Measurements from ENCODE around the gene KCNIP2. TPM values are rescaled to one million over a fixed set of nuclear protein-coding genes. Genes with fewer than 3 reads are reported as not detected.

The KCNIP2 gene
- total and polyA plus RNA-seq, 2 donors from 2014 or later = 0.67 to 3.4 TPM

DNA sequence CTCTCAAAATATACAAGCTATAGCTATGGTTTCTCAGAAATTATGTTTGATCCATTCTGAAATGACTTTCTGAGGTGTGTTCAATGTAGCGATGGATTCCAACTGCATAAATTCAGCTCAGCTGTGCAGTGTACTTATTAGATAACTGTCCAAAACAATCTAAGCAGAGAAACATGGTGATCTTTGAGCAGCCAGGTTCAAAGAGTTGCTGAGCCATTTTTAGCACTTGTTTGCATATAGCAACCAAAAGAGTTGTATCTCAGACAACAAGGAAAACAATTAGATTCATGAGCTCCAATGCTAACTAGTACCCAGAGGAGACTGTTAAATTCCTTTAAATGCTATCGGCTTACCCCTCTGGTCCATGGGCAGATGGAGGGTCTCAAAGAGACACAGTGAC lies 15.9 kb upstream of the KCNIP2 start:
- intact Hi-C loops (cut with DNase I) = no loop called here
- FAIRE-seq = no peak

GRCh38 chr10:101858723-101859500 lies 15.3 kb upstream of the KCNIP2 start:
- no peak for FAIRE-seq

More for the DNA sequence above, 15.9 kb upstream of the KCNIP2 start:
- no peak for DNase-seq
- Histone ChIP-seq H3K27me3 (ENCODE audit: control insufficient read depth, insufficient read depth, low read length) (no peaks in the 10 kb centered on the region), H3K27ac (ENCODE audit: low read depth in 2 of 2, low read length in 2 of 2) (no peak overlapping the region), H3K36me3 (ENCODE audit: control insufficient read depth in 2 of 3, insufficient read depth in 3 of 3, low read length in 3 of 3) (no peaks in the 10 kb centered on the region), H3K9ac (ENCODE audit: low read length in 3 of 3) (no peak overlapping the region), H3K4me1 (ENCODE audit: control insufficient read depth in 2 of 3, insufficient read depth in 2 of 3, low read depth in 1 of 3, low read length in 3 of 3) (no peaks in the 10 kb centered on the region), H3K4me3 (ENCODE audit: low read length in 3 of 3) (no peak overlapping the region), H3K9me3 (ENCODE audit: control insufficient read depth in 2 of 3, insufficient read depth in 1 of 3, low read length in 3 of 3) (peaks cover 0 to 7% (median 4%) of the 10 kb centered on the region in 3 donors)
- TF ChIP-seq CTCF (IDR thresholded peaks at IDR 0.05; ENCODE audit: borderline replicate concordance, extremely low read depth, insufficient read depth) = no peak

GRCh38 chr10:101857802-101858476 lies 14.3 kb upstream of the KCNIP2 start:
- intact Hi-C loops (cut with DNase I) = no loop called here
- TF ChIP-seq CTCF (IDR thresholded peaks at IDR 0.05; ENCODE audit: borderline replicate concordance, extremely low read depth, insufficient read depth) = no peak
- Histone ChIP-seq H3K9me3 (ENCODE audit: control insufficient read depth in 2 of 3, insufficient read depth in 1 of 3, low read length in 3 of 3) (peaks cover 0 to 7% (median 4%) of the 10 kb centered on the region in 3 donors), H3K27me3 (ENCODE audit: control insufficient read depth, insufficient read depth, low read length) (no peaks in the 10 kb centered on the region), H3K36me3 (ENCODE audit: control insufficient read depth in 2 of 3, insufficient read depth in 3 of 3, low read length in 3 of 3) (no peaks in the 10 kb centered on the region), H3K9ac (ENCODE audit: low read length in 3 of 3) (no peak overlapping the region), H3K4me3 (ENCODE audit: low read length in 3 of 3) (no peak overlapping the region), H3K4me1 (ENCODE audit: control insufficient read depth in 2 of 3, insufficient read depth in 2 of 3, low read depth in 1 of 3, low read length in 3 of 3) (no peaks in the 10 kb centered on the region), H3K27ac (ENCODE audit: low read depth in 2 of 2, low read length in 2 of 2) (no peak overlapping the region)
- DNase-seq (no peak), FAIRE-seq (no peak)

More at GRCh38 chr10:101858723-101859500, 15.3 kb upstream of the KCNIP2 start:
- intact Hi-C loops (cut with DNase I) = no loop called here
- H3K27ac ChIP-seq (ENCODE audit: low read depth in 2 of 2, low read length in 2 of 2) = no peak overlapping the region
- H3K36me3 ChIP-seq (ENCODE audit: control insufficient read depth in 2 of 3, insufficient read depth in 3 of 3, low read length in 3 of 3) = no peaks in the 10 kb centered on the region
- no peak for DNase-seq
- H3K9ac ChIP-seq (ENCODE audit: low read length in 3 of 3) = no peak overlapping the region
- no peaks in the 10 kb centered on the region for H3K4me1 ChIP-seq (ENCODE audit: control insufficient read depth in 2 of 3, insufficient read depth in 2 of 3, low read depth in 1 of 3, low read length in 3 of 3)
- no peaks in the 10 kb centered on the region for H3K27me3 ChIP-seq (ENCODE audit: control insufficient read depth, insufficient read depth, low read length)
- H3K4me3 ChIP-seq (ENCODE audit: low read length in 3 of 3) = no peak overlapping the region
- peaks cover 0 to 7% (median 4%) of the 10 kb centered on the region in 3 donors for H3K9me3 ChIP-seq (ENCODE audit: control insufficient read depth in 2 of 3, insufficient read depth in 1 of 3, low read length in 3 of 3)
- TF ChIP-seq CTCF (IDR thresholded peaks at IDR 0.05; ENCODE audit: borderline replicate concordance, extremely low read depth, insufficient read depth) = no peak

All from kidney (tissue), 14 donors.